Measurements from ENCODE around the gene ISOC2. TPM values are rescaled to one million over a fixed set of nuclear protein-coding genes. Genes with fewer than 3 reads are reported as not detected.

Gene ISOC2
- total RNA-seq, 4 donors from 2014 or later, result 71.1 to 142 (median 97.6) TPM

GRCh38 chr19:55406091-55406825 is 55.2 kb downstream of the ISOC2 start:
- no peak for DNase-seq
- no peaks in the 10 kb centered on the region for H3K9me3 ChIP-seq
- H3K27me3 ChIP-seq, result no peaks in the 10 kb centered on the region
- in situ Hi-C loops (cut with MboI; ENCODE audit: low pct_ligation_motif_present in 1 of 4, low pct_unique_long_range_greater_than_20kb in 1 of 4, low sequenced_read_pairs in 3 of 4), result loop anchor here in 2 of 4 donors (25.0 kb wide), 1 partner anchor 119 kb away; the partner anchor contains the start of genes BRSK1 (in 2 of the 2) and HSPBP1 (in 2 of the 2)
- WGBS, 2 donors (ENCODE audit: low coverage in 1 of 2), result 79 to 83% methylated on average over 5 to 14 of the region's 14 CpGs
- H3K36me3 ChIP-seq, result peaks cover 0 to 11% (median 0%) of the 10 kb centered on the region in 4 donors
- intact Hi-C loops (cut with DNase I; ENCODE audit: low total_unique reads), result loop anchor here (2.0 kb wide), 1 partner anchor 65 kb away; no protein-coding TSS in a partner anchor
- H3K4me1 ChIP-seq, result peaks cover 0 to 27% (median 21%) of the 10 kb centered on the region in 4 donors
- peak overlapping the region in 3 of 4 donors; percentile 98 to 100 (median 99) for H3K27ac ChIP-seq
- peak overlapping the region in 3 of 4 donors; percentile 97 to 100 (median 99) for H3K4me3 ChIP-seq
- no peak for TF ChIP-seq POLR2AphosphoS5 (IDR thresholded peaks at IDR 0.05)

- no peak for DNase-seq
- TF ChIP-seq EP300 (IDR thresholded peaks at IDR 0.05; ENCODE audit: low read depth), result no peak
- TF ChIP-seq, protein P1, sequence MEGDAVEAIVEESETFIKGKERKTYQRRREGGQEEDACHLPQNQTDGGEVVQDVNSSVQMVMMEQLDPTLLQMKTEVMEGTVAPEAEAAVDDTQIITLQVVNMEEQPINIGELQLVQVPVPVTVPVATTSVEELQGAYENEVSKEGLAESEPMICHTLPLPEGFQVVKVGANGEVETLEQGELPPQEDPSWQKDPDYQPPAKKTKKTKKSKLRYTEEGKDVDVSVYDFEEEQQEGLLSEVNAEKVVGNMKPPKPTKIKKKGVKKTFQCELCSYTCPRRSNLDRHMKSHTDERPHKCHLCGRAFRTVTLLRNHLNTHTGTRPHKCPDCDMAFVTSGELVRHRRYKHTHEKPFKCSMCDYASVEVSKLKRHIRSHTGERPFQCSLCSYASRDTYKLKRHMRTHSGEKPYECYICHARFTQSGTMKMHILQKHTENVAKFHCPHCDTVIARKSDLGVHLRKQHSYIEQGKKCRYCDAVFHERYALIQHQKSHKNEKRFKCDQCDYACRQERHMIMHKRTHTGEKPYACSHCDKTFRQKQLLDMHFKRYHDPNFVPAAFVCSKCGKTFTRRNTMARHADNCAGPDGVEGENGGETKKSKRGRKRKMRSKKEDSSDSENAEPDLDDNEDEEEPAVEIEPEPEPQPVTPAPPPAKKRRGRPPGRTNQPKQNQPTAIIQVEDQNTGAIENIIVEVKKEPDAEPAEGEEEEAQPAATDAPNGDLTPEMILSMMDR (IDR thresholded peaks at IDR 0.05), result no peak
- no peak for TF ChIP-seq POLR2AphosphoS5 (IDR thresholded peaks at IDR 0.05)
- TF ChIP-seq POLR2A (IDR thresholded peaks at IDR 0.05), result no peak
- intact Hi-C loops (cut with DNase I; ENCODE audit: low total_unique reads) (loop anchor here (2.0 kb wide), 1 partner anchor 65 kb away; no protein-coding TSS in a partner anchor), in situ Hi-C loops (cut with MboI; ENCODE audit: low pct_ligation_motif_present in 1 of 4, low pct_unique_long_range_greater_than_20kb in 1 of 4, low sequenced_read_pairs in 3 of 4) (loop anchor here in 2 of 4 donors (25.0 kb wide), 1 partner anchor 118 kb away; the partner anchor contains the start of genes BRSK1 (in 2 of the 2) and HSPBP1 (in 2 of the 2))
- Histone ChIP-seq H3K4me3 (no peak overlapping the region), H3K4me1 (peaks cover 0 to 27% (median 21%) of the 10 kb centered on the region in 4 donors), H3K9me3 (no peaks in the 10 kb centered on the region), H3K27ac (no peak overlapping the region), H3K27me3 (no peaks in the 10 kb centered on the region), H3K36me3 (peaks cover 0 to 14% (median 0%) of the 10 kb centered on the region in 4 donors)
- 93 to 100% methylated on average over 1 to 5 of the region's 5 CpGs for WGBS, 2 donors (ENCODE audit: low coverage in 1 of 2)
Measured at GRCh38 chr19:55405638-55406037, 55.8 kb downstream of the ISOC2 start.

Other genes with a start within 250 kb of the ISOC2 start
- 10 to 100 TPM in 1 of 4 donors, 1 to 10 TPM in 3; 2.0 to 40.8 (median 4.4) TPM for gene TMEM86B, start 232.9 kb downstream of the ISOC2 start, total RNA-seq
- 10 to 100 TPM; 51.3 to 91.5 (median 60.7) TPM for gene PPP6R1, start 202.6 kb downstream of the ISOC2 start, total RNA-seq
- 10 to 100 TPM in 3 of 4 donors, 1 to 10 TPM in 1; 4.5 to 98.7 (median 27.0) TPM for gene HSPBP1, start 181.5 kb downstream of the ISOC2 start, total RNA-seq
- gene BRSK1, start 177.6 kb downstream of the ISOC2 start, total RNA-seq, result 10 to 100 TPM in 1 of 4 donors, 1 to 10 TPM in 3; 1.4 to 17.6 (median 4.7) TPM
- 100 to 1,000 TPM in 1 of 4 donors, 10 to 100 TPM in 3; 26.5 to 135 (median 57.4) TPM for gene TMEM150B, start 136.3 kb downstream of the ISOC2 start, total RNA-seq
- 10 to 100 TPM; 27.8 to 80.8 (median 31.3) TPM for gene KMT5C, start 121.8 kb downstream of the ISOC2 start, total RNA-seq
- gene COX6B2, start 106.9 kb downstream of the ISOC2 start, total RNA-seq, result 10 to 100 TPM in 3 of 4 donors, 1 to 10 TPM in 1; 4.0 to 58.7 (median 21.0) TPM
- gene GARIN5B, start 98.4 kb downstream of the ISOC2 start, total RNA-seq, result not detected
- under 1 TPM in 1 of 4 donors, not detected in 3; 0.48 TPM for gene IL11, start 91.2 kb downstream of the ISOC2 start, total RNA-seq
- not detected for gene TMEM190, start 84.8 kb downstream of the ISOC2 start, total RNA-seq
- 100 to 1,000 TPM in 1 of 4 donors, 10 to 100 TPM in 3; 12.0 to 199 (median 42.5) TPM for gene TMEM238, start 77.3 kb downstream of the ISOC2 start, total RNA-seq
- 100 to 1,000 TPM; 448 to 648 (median 605) TPM for gene RPL28, start 75.7 kb downstream of the ISOC2 start, total RNA-seq
- 10 to 100 TPM; 12.4 to 40.8 (median 18.1) TPM for gene UBE2S, start 53.9 kb downstream of the ISOC2 start, total RNA-seq
- under 1 TPM in 1 of 4 donors, not detected in 3; 0.75 TPM for gene SHISA7, start 18.3 kb downstream of the ISOC2 start, total RNA-seq
- not detected for gene C19orf85, start 3.1 kb upstream of the ISOC2 start, total RNA-seq
- 1 to 10 TPM; 5.9 to 7.6 (median 6.4) TPM for gene ZNF628, start 15.0 kb upstream of the ISOC2 start, total RNA-seq
- gene NAT14, start 23.5 kb upstream of the ISOC2 start, total RNA-seq, result 1 to 10 TPM in 2 of 4 donors, not detected in 2; 2.1 to 2.7 TPM
- 10 to 100 TPM in 2 of 4 donors, 1 to 10 TPM in 2; 3.4 to 41.2 (median 11.1) TPM for gene SSC5D, start 26.8 kb upstream of the ISOC2 start, total RNA-seq
- not detected for gene SBK2, start 75.5 kb upstream of the ISOC2 start, total RNA-seq
- gene SBK3, start 83.9 kb upstream of the ISOC2 start, total RNA-seq, result not detected
- gene ZNF579, start 119.2 kb upstream of the ISOC2 start, total RNA-seq, result 1 to 10 TPM; 2.0 to 5.6 (median 2.9) TPM
- 100 to 1,000 TPM in 1 of 4 donors, 10 to 100 TPM in 1, 1 to 10 TPM in 2; 8.5 to 137 (median 18.3) TPM for gene FIZ1, start 137.9 kb upstream of the ISOC2 start, total RNA-seq
- 10 to 100 TPM; 17.7 to 51.1 (median 37.9) TPM for gene ZNF524, start 138.6 kb upstream of the ISOC2 start, total RNA-seq
- gene ZNF865, start 144.0 kb upstream of the ISOC2 start, total RNA-seq, result 10 to 100 TPM in 2 of 4 donors, 1 to 10 TPM in 2; 8.3 to 50.1 (median 13.4) TPM
- 10 to 100 TPM; 11.1 to 27.7 (median 14.5) TPM for gene ZNF784, start 162.9 kb upstream of the ISOC2 start, total RNA-seq
- 100 to 1,000 TPM in 1 of 4 donors, 10 to 100 TPM in 3; 15.2 to 154 (median 25.7) TPM for gene ZNF580, start 179.4 kb upstream of the ISOC2 start, total RNA-seq
- 10 to 100 TPM in 2 of 4 donors, 1 to 10 TPM in 2; 4.1 to 19.7 (median 10.0) TPM for gene ZNF581, start 182.0 kb upstream of the ISOC2 start, total RNA-seq
- gene CCDC106, start 186.6 kb upstream of the ISOC2 start, total RNA-seq, result 10 to 100 TPM in 2 of 4 donors, 1 to 10 TPM in 2; 3.7 to 15.1 (median 8.4) TPM
- 100 to 1,000 TPM; 112 to 185 (median 130) TPM for gene U2AF2, start 193.4 kb upstream of the ISOC2 start, total RNA-seq
- gene EPN1, start 213.6 kb upstream of the ISOC2 start, total RNA-seq, result 100 to 1,000 TPM; 121 to 242 (median 185) TPM

All from transverse colon (tissue), 4 donors.